Measurements from ENCODE around the gene ARL4D. TPM values are rescaled to one million over a fixed set of nuclear protein-coding genes. Genes with fewer than 3 reads are reported as not detected.

ARL4D gene
- total RNA-seq, 1 donor from 2014 or later, result 1.5 TPM

GRCh38 chr17:43367737-43368242 is 31.0 kb upstream of the ARL4D start:
- Histone ChIP-seq H3K36me3 (ENCODE audit: control insufficient read depth, insufficient read depth, low read length) (no peaks in the 10 kb centered on the region), H3K27me3 (ENCODE audit: control insufficient read depth, insufficient read depth, low read length) (no peaks in the 10 kb centered on the region), H3K4me3 (ENCODE audit: low read depth, low read length) (no peak overlapping the region)
- no peak for TF ChIP-seq CTCF (IDR thresholded peaks at IDR 0.05; ENCODE audit: insufficient read depth, low read length, poor library complexity, severe bottlenecking)
- no peak for DNase-seq (ENCODE audit: low read depth)

GRCh38 chr17:43368740-43369506 is 29.9 kb upstream of the ARL4D start:
- H3K4me3 ChIP-seq (ENCODE audit: low read depth, low read length), result peak overlapping the region; percentile 32
- H3K27me3 ChIP-seq (ENCODE audit: control insufficient read depth, insufficient read depth, low read length), result no peaks in the 10 kb centered on the region
- peak; percentile 3 for TF ChIP-seq CTCF (IDR thresholded peaks at IDR 0.05; ENCODE audit: insufficient read depth, low read length, poor library complexity, severe bottlenecking)
- H3K36me3 ChIP-seq (ENCODE audit: control insufficient read depth, insufficient read depth, low read length), result no peaks in the 10 kb centered on the region
- DNase-seq (ENCODE audit: low read depth), result no peak

- no peak for TF ChIP-seq CTCF (IDR thresholded peaks at IDR 0.05; ENCODE audit: insufficient read depth, low read length, poor library complexity, severe bottlenecking)
- Histone ChIP-seq H3K4me3 (ENCODE audit: low read depth, low read length) (no peak overlapping the region), H3K36me3 (ENCODE audit: control insufficient read depth, insufficient read depth, low read length) (no peaks in the 10 kb centered on the region), H3K27me3 (ENCODE audit: control insufficient read depth, insufficient read depth, low read length) (no peaks in the 10 kb centered on the region)
- DNase-seq (ENCODE audit: low read depth), result no peak
Observed at GRCh38 chr17:43369986-43370385, 28.8 kb upstream of the ARL4D start.

- no peak for DNase-seq (ENCODE audit: low read depth)
- H3K4me3 ChIP-seq (ENCODE audit: low read depth, low read length), result no peak overlapping the region
- no peaks in the 10 kb centered on the region for H3K36me3 ChIP-seq (ENCODE audit: control insufficient read depth, insufficient read depth, low read length)
Observed at GRCh38 chr17:43371227-43371821, 27.5 kb upstream of the ARL4D start.

GRCh38 chr17:43372273-43372911 is 26.4 kb upstream of the ARL4D start:
- Histone ChIP-seq H3K36me3 (ENCODE audit: control insufficient read depth, insufficient read depth, low read length) (no peaks in the 10 kb centered on the region), H3K27me3 (ENCODE audit: control insufficient read depth, insufficient read depth, low read length) (no peaks in the 10 kb centered on the region), H3K4me3 (ENCODE audit: low read depth, low read length) (no peak overlapping the region)
- no peak for DNase-seq (ENCODE audit: low read depth)
- no peak for TF ChIP-seq CTCF (IDR thresholded peaks at IDR 0.05; ENCODE audit: insufficient read depth, low read length, poor library complexity, severe bottlenecking)

More at GRCh38 chr17:43371227-43371821, 27.5 kb upstream of the ARL4D start:
- TF ChIP-seq CTCF (IDR thresholded peaks at IDR 0.05; ENCODE audit: insufficient read depth, low read length, poor library complexity, severe bottlenecking), result no peak
- no peaks in the 10 kb centered on the region for H3K27me3 ChIP-seq (ENCODE audit: control insufficient read depth, insufficient read depth, low read length)
